SHP77 treated with DMSO at 0.1 percent for 48 hours (cell line): ENCODE results near the gene BSPH1.
"Not testable (repeated sequence)": the region's sequence is repeated elsewhere in the genome, so short reads cannot be mapped to it uniquely, and the experiment has no call there.

Source experiments
- DNase-seq: peaks from one replicate; lab custom pipeline; 2025; lab: John Stamatoyannopoulos, UW

The BSPH1 gene

GRCh38 chr19:47920107-47920506 is 71.9 kb downstream of the BSPH1 start:
- DNase-seq, result not testable (repeated sequence)
